ENCODE data around the gene SF3B1. TPM values are rescaled to one million over a fixed set of nuclear protein-coding genes. Genes with fewer than 3 reads are reported as not detected.

Gene SF3B1
- total and polyA plus RNA-seq, 10 of the 15 experiments (the other 5 are each of a cell fraction or from before 2014, with no cell fraction given) = 163 to 565 (median 239) TPM

- no peak overlapping the region for H3K9ac ChIP-seq (ENCODE audit: control insufficient read depth, insufficient read depth, low read length)
- in situ Hi-C loops (cut with MboI) = loop anchor here (5.0 kb wide), 1 partner anchor 48 kb away; no protein-coding TSS in a partner anchor
- no peak overlapping the region for H3K27ac ChIP-seq (ENCODE audit: control insufficient read depth, insufficient read depth)
- CTCF ChIA-PET = no interaction called here
- DNase-seq (ENCODE audit: low read depth, low spot score) (no peak), ATAC-seq (no peak), FAIRE-seq (no peak)
- BruUV-seq (replicated peaks) = no TSS peak
- H4K20me1 ChIP-seq (ENCODE audit: control insufficient read depth, insufficient read depth) = 0 out of 2 replicates have a peak, but pooled peaks cover 3% of the 10 kb centered on the region
- TF ChIP-seq PML (IDR thresholded peaks at IDR 0.05; ENCODE audit: low read length) (no peak), BRCA1 (IDR thresholded peaks at IDR 0.05; ENCODE audit: low read depth, low read length) (no peak), WRNIP1 (IDR thresholded peaks at IDR 0.05; ENCODE audit: borderline replicate concordance, low read depth, low read length) (no peak), ESRRA (IDR thresholded peaks at IDR 0.05; ENCODE audit: low read length) (no peak), ZBTB11 (CRISPR knock-in tag; IDR thresholded peaks at IDR 0.05) (no peak), E4F1 (IDR thresholded peaks at IDR 0.05; ENCODE audit: borderline replicate concordance, partially characterized antibody) (no peak), TCF3 (IDR thresholded peaks at IDR 0.05; ENCODE audit: borderline replicate concordance, insufficient read depth, low read depth, low read length) (no peak), SIN3A (IDR thresholded peaks at IDR 0.05; ENCODE audit: low read depth, low read length) (no peak), BCL3 (IDR thresholded peaks at IDR 0.05; ENCODE audit: borderline replicate concordance, insufficient read depth, low read depth, low read length, poor library complexity, severe bottlenecking) (no peak)
- H3K4me3 ChIP-seq = peak overlapping the region; percentile 94
- peak overlapping the region; percentile 36 for H3K4me2 ChIP-seq (ENCODE audit: control insufficient read depth, insufficient read depth)
- no peaks in the 10 kb centered on the region for H3K4me1 ChIP-seq (ENCODE audit: control insufficient read depth, insufficient read depth, low read length)
- peaks cover 51% of the 10 kb centered on the region for H3K79me2 ChIP-seq (ENCODE audit: control insufficient read depth, insufficient read depth, low read length)
- WGBS (ENCODE audit: insufficient coverage, insufficient replicate concordance, low lambda C conversion rate, missing lambda C conversion rate) = 67% methylated on average over 2 of the region's 2 CpGs
- RAD21 ChIA-PET (ENCODE audit: unreplicated experiment) = interaction anchor here (1.0 kb wide), 1 partner anchor 41 kb away, joined by 3 read pairs; no protein-coding TSS in a partner anchor
- peaks cover 0 to 6% of the 10 kb centered on the region in 2 experiments; a peak in 1 of 4 replicates for H3K36me3 ChIP-seq (ENCODE audit: control insufficient read depth in 2 of 2, insufficient read depth in 2 of 2, low read length in 1 of 2)
- POLR2A ChIA-PET = interaction anchor here (1.0 to 1.1 kb wide), 3 partner anchors 21 to 44 kb away, joined by 3 read pairs; no protein-coding TSS in a partner anchor
- SMC1A ChIA-PET (ENCODE audit: uncharacterized antibody, unreplicated experiment) = interaction anchor here (1.1 to 1.2 kb wide), 2 partner anchors 10 to 62 kb away, joined by 3 to 4 read pairs; no protein-coding TSS in a partner anchor
- no peaks in the 10 kb centered on the region for H3K27me3 ChIP-seq (replicated peaks in 1 of 2; ENCODE audit: control insufficient read depth in 2 of 2, insufficient read depth in 2 of 2, low read length in 1 of 2)
- no peaks in the 10 kb centered on the region; the same call in 2 of the 3 replicates for H3K9me3 ChIP-seq (replicated peaks; ENCODE audit: control insufficient read depth, insufficient read depth, low read length)
- H2AFZ ChIP-seq (ENCODE audit: control insufficient read depth, low read depth, low read length) = no peak overlapping the region
- intact Hi-C loops (cut with micrococcal nuclease; ENCODE audit: unreplicated experiment) = loop anchor here (5.0 kb wide), 1 partner anchor 252 kb away; the partner anchor contains the start of gene MARS2
Measured at GRCh38 chr2:197454923-197455322, 20.1 kb upstream of the SF3B1 start.

All from GM12878 (cell line).